Endothelial cell of hepatic sinusoid (primary cell): ENCODE results near the gene OASL.

ENCODE experiments used
- in situ Hi-C: cut with HindIII; loops from 2 replicates; pipeline ENCODE4 v1.10.0; 2017; ENCODE audit warnings: low sequenced_read_pairs

OASL gene

GRCh38 chr12:121015825-121016766 is 22.9 kb downstream of the OASL start, which contains the start of gene C12orf43:
Gene C12orf43 (minus strand): TSS chr12:121016487. CDS start chr12:121016474, 13 bp downstream.
- in situ Hi-C loops = loop anchor here (5.0 kb wide), 1 partner anchor 56 kb away; no protein-coding TSS in a partner anchor

- in situ Hi-C loops = no loop called here
Observed at GRCh38 chr12:121013715-121014114, 25.3 kb downstream of the OASL start.

- in situ Hi-C loops = no loop called here
Observed at GRCh38 chr12:121011820-121012219, 27.2 kb downstream of the OASL start.

GRCh38 chr12:121010860-121011259 is 28.2 kb downstream of the OASL start:
- in situ Hi-C loops = no loop called here

- in situ Hi-C loops = no loop called here
Observed at GRCh38 chr12:121009741-121010140, 29.3 kb downstream of the OASL start.

- in situ Hi-C loops = no loop called here
Observed at GRCh38 chr12:121008347-121009098, 30.5 kb downstream of the OASL start.

- in situ Hi-C loops = no loop called here
Observed at GRCh38 chr12:121005346-121005815, 33.7 kb downstream of the OASL start.

GRCh38 chr12:121004253-121004815 is 34.7 kb downstream of the OASL start:
- in situ Hi-C loops = loop anchor here (5.0 kb wide), 1 partner anchor 72 kb away; no protein-coding TSS in a partner anchor

GRCh38 chr12:121003650-121004049 is 35.4 kb downstream of the OASL start:
- in situ Hi-C loops = loop anchor here (5.0 kb wide), 1 partner anchor 71 kb away; no protein-coding TSS in a partner anchor

- in situ Hi-C loops = loop anchor here (5.0 kb wide), 1 partner anchor 70 kb away; no protein-coding TSS in a partner anchor
Observed at GRCh38 chr12:121001841-121002483, 37.1 kb downstream of the OASL start.

GRCh38 chr12:121001060-121001459 is 38.0 kb downstream of the OASL start:
- in situ Hi-C loops = loop anchor here (5.0 kb wide), 1 partner anchor 69 kb away; no protein-coding TSS in a partner anchor

GRCh38 chr12:121000530-121000929 is 38.5 kb downstream of the OASL start:
- in situ Hi-C loops = loop anchor here (5.0 kb wide), 1 partner anchor 68 kb away; no protein-coding TSS in a partner anchor

- in situ Hi-C loops = loop anchor here (5.0 kb wide), 1 partner anchor 67 kb away; no protein-coding TSS in a partner anchor
Observed at GRCh38 chr12:120999191-121000120, 39.6 kb downstream of the OASL start.

GRCh38 chr12:120998435-120998834 is 40.6 kb downstream of the OASL start:
- in situ Hi-C loops = no loop called here

- in situ Hi-C loops = no loop called here
Observed at GRCh38 chr12:120997448-120997847, 41.6 kb downstream of the OASL start.

- in situ Hi-C loops = no loop called here
Observed at GRCh38 chr12:120996133-120996746, 42.8 kb downstream of the OASL start.

- in situ Hi-C loops = no loop called here
Observed at GRCh38 chr12:120994589-120995337, 44.3 kb downstream of the OASL start.

- in situ Hi-C loops = no loop called here
Observed at GRCh38 chr12:120994059-120994458, 45.0 kb downstream of the OASL start.
